ENCODE results near the gene RAPGEF6. TPM values are rescaled to one million over a fixed set of nuclear protein-coding genes. Genes with fewer than 3 reads are reported as not detected.

The RAPGEF6 gene
- polyA plus RNA-seq, 1 donor from 2014 or later = 121 TPM

DNA sequence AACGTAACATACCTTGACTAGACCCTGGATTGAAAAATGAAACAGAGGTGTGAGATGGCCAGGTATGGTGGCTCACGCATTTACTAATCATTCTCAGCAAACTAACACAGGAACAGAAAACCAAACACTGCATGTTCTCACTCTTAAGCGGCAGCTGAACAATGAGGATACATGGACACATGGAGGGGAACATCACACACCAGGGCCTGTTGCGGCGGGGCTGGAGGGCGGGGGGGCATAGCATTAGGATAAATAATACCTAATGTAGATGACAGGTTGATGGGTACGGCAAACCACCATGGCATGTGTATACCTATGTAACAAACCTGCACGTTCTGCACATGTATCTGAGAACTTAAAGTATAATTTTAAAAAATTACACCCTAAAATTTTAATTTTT, 15.9 kb downstream of the RAPGEF6 start:
- Histone ChIP-seq H3K36me3 (ENCODE audit: insufficient read depth, low read length) (no peaks in the 10 kb centered on the region), H3K4me3 (ENCODE audit: low read length) (no peak overlapping the region), H3K9me2 (ENCODE audit: insufficient read depth, low read length) (no peaks in the 10 kb centered on the region), H4K20me1 (ENCODE audit: insufficient read depth) (no peaks in the 10 kb centered on the region), H3K27ac (ENCODE audit: low read length) (no peak overlapping the region), H3K9me3 (ENCODE audit: low read length) (no peaks in the 10 kb centered on the region), H2AFZ (ENCODE audit: low read depth, low read length) (no peak overlapping the region), H3F3A (ENCODE audit: insufficient read depth, low read length, poor library complexity, severe bottlenecking) (no peaks in the 10 kb centered on the region), H3K4me2 (ENCODE audit: low read length) (no peak overlapping the region), H3K9ac (ENCODE audit: low read length) (no peak overlapping the region), H3K79me2 (replicated peaks; ENCODE audit: insufficient read depth, low read length) (peaks cover 32% of the 10 kb centered on the region), H3K27me3 (ENCODE audit: insufficient read depth, low read depth, low read length) (no peaks in the 10 kb centered on the region)
- TF ChIP-seq POLR2AphosphoS5 (IDR thresholded peaks at IDR 0.05) (no peak), EP300 (conservative IDR thresholded peaks at IDR 0.05; ENCODE audit: poor library complexity, severe bottlenecking) (no peak), TAF1 (IDR thresholded peaks at IDR 0.05; ENCODE audit: low read depth) (no peak), EZH2 (IDR thresholded peaks at IDR 0.05; ENCODE audit: borderline replicate concordance, insufficient read depth, low read length, poor library complexity, severe bottlenecking) (no peak), RAD21 (conservative IDR thresholded peaks at IDR 0.05) (no peak), SMC3 (conservative IDR thresholded peaks at IDR 0.05; ENCODE audit: poor library complexity) (no peak), MXI1 (conservative IDR thresholded peaks at IDR 0.05; ENCODE audit: poor library complexity, severe bottlenecking) (no peak)
- TF ChIP-seq, protein P1, sequence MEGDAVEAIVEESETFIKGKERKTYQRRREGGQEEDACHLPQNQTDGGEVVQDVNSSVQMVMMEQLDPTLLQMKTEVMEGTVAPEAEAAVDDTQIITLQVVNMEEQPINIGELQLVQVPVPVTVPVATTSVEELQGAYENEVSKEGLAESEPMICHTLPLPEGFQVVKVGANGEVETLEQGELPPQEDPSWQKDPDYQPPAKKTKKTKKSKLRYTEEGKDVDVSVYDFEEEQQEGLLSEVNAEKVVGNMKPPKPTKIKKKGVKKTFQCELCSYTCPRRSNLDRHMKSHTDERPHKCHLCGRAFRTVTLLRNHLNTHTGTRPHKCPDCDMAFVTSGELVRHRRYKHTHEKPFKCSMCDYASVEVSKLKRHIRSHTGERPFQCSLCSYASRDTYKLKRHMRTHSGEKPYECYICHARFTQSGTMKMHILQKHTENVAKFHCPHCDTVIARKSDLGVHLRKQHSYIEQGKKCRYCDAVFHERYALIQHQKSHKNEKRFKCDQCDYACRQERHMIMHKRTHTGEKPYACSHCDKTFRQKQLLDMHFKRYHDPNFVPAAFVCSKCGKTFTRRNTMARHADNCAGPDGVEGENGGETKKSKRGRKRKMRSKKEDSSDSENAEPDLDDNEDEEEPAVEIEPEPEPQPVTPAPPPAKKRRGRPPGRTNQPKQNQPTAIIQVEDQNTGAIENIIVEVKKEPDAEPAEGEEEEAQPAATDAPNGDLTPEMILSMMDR (IDR thresholded peaks at IDR 0.05; ENCODE audit: poor library complexity, severe bottlenecking) = no peak
- TF ChIP-seq, protein P2, sequence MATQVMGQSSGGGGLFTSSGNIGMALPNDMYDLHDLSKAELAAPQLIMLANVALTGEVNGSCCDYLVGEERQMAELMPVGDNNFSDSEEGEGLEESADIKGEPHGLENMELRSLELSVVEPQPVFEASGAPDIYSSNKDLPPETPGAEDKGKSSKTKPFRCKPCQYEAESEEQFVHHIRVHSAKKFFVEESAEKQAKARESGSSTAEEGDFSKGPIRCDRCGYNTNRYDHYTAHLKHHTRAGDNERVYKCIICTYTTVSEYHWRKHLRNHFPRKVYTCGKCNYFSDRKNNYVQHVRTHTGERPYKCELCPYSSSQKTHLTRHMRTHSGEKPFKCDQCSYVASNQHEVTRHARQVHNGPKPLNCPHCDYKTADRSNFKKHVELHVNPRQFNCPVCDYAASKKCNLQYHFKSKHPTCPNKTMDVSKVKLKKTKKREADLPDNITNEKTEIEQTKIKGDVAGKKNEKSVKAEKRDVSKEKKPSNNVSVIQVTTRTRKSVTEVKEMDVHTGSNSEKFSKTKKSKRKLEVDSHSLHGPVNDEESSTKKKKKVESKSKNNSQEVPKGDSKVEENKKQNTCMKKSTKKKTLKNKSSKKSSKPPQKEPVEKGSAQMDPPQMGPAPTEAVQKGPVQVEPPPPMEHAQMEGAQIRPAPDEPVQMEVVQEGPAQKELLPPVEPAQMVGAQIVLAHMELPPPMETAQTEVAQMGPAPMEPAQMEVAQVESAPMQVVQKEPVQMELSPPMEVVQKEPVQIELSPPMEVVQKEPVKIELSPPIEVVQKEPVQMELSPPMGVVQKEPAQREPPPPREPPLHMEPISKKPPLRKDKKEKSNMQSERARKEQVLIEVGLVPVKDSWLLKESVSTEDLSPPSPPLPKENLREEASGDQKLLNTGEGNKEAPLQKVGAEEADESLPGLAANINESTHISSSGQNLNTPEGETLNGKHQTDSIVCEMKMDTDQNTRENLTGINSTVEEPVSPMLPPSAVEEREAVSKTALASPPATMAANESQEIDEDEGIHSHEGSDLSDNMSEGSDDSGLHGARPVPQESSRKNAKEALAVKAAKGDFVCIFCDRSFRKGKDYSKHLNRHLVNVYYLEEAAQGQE (IDR thresholded peaks at IDR 0.05; ENCODE audit: borderline replicate concordance) = no peak

DNA sequence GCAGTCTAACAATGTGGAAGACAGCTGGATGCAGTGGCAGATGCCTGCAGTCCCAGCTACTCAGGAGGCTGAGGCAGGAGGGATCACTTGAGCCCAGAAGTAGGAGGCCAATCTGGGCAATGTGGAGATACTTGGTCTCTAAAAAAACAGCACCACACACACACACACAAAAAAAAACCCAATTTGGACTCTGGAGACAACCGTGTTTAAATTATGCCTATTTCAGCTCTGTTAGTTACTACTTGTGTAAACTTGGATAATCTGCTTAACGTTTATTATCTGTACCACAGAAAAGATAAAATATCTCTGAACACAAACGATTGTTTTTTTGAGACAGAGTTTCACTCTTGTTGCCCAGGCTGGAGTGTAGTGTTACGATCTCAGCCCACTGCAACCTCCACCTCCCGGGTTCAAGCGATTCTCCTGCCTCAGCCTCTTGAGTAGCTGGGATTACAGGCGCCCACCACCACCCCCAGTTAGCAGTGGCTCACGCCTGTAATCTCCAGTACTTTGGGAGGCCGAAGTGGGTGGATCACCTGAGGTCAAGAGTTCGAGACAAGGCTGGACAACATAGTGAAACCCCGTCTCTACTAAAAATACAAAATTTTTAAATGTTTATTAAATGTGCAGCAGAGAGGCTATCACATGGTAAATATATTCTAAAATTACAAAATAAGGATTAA, 17.7 kb downstream of the RAPGEF6 start:
- H3K27ac ChIP-seq (ENCODE audit: low read length) = no peak overlapping the region
- no peaks in the 10 kb centered on the region for H4K20me1 ChIP-seq (ENCODE audit: insufficient read depth)
- no peaks in the 10 kb centered on the region for H3K36me3 ChIP-seq (ENCODE audit: insufficient read depth, low read length)
- H3K4me3 ChIP-seq (ENCODE audit: low read length) = no peak overlapping the region
- no peak overlapping the region for H2AFZ ChIP-seq (ENCODE audit: low read depth, low read length)
- TF ChIP-seq, protein P1 (IDR thresholded peaks at IDR 0.05; ENCODE audit: poor library complexity, severe bottlenecking) = no peak
- no peak for TF ChIP-seq EZH2 (IDR thresholded peaks at IDR 0.05; ENCODE audit: borderline replicate concordance, insufficient read depth, low read length, poor library complexity, severe bottlenecking)
- TF ChIP-seq, protein P2 (IDR thresholded peaks at IDR 0.05; ENCODE audit: borderline replicate concordance) = no peak
- TF ChIP-seq RAD21 (conservative IDR thresholded peaks at IDR 0.05) = no peak
- TF ChIP-seq TAF1 (IDR thresholded peaks at IDR 0.05; ENCODE audit: low read depth) = no peak
- TF ChIP-seq POLR2AphosphoS5 (IDR thresholded peaks at IDR 0.05) = no peak
- no peak for TF ChIP-seq MXI1 (conservative IDR thresholded peaks at IDR 0.05; ENCODE audit: poor library complexity, severe bottlenecking)
- H3K79me2 ChIP-seq (replicated peaks; ENCODE audit: insufficient read depth, low read length) = peaks cover 22% of the 10 kb centered on the region
- no peaks in the 10 kb centered on the region for H3K9me3 ChIP-seq (ENCODE audit: low read length)
- no peaks in the 10 kb centered on the region for H3K27me3 ChIP-seq (ENCODE audit: insufficient read depth, low read depth, low read length)
- no peaks in the 10 kb centered on the region for H3K9me2 ChIP-seq (ENCODE audit: insufficient read depth, low read length)
- no peaks in the 10 kb centered on the region for H3F3A ChIP-seq (ENCODE audit: insufficient read depth, low read length, poor library complexity, severe bottlenecking)
- no peak overlapping the region for H3K4me2 ChIP-seq (ENCODE audit: low read length)
- H3K9ac ChIP-seq (ENCODE audit: low read length) = no peak overlapping the region

Data from neural cell (in vitro differentiated cells).